ENCODE data around the gene SCYL1. TPM values are rescaled to one million over a fixed set of nuclear protein-coding genes. Genes with fewer than 3 reads are reported as not detected.

Gene SCYL1
- total RNA-seq, 2 experiments from 2014 or later: 56.8 to 62.9 TPM

DNA sequence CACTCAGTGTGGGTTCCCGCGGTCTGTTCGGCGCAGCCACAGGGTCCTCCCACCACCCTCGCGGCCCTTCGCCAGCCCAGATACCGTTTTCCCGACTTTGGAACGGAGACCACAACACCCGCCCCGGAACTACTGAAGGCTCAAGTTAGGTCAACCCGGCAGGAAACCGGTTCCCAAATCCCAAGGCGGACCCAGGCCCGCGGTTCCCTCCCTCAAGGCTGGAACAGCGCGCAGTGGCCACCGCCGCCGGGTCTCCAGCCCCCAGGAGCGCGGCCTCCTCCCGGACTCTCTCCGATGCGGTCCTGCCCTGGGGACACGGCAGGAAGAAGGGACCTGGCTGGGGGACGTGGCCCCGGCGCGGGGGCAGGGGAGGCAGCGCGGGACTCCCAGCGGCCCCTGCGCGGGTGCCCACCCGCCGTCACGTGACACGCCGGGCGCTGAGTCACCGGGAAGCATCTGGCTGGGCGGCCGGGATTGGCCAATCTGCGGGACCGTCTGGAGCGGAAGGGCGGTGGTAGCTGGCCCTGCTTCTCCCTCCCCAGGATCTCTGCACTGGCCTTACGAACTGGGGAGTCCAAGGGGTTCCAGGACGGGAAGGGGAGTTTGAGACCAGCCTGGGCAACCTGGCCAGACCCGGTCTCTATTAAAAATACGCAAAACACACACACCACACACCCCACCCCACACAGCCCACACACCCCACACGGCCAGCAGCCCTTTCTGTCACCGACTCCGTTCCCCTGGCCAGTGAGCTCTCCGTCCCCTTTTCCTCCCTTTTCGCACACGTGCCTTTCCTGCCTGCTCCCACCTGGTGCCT, 47.5 kb upstream of the SCYL1 start:
- Histone ChIP-seq H2AFZ (ENCODE audit: low read length) (peak overlapping the region; percentile 66), H3K4me2 (ENCODE audit: low read length) (peak overlapping the region; percentile 98), H3K27ac (ENCODE audit: low read depth, low read length, poor library complexity, severe bottlenecking) (peak overlapping the region; percentile 78), H3K4me3 (ENCODE audit: low read depth, low read length, poor library complexity, severe bottlenecking) (peak overlapping the region; percentile 88), H3K4me1 (ENCODE audit: insufficient read depth, low read length, poor library complexity, severe bottlenecking) (peaks cover 31% of the 10 kb centered on the region), H3K36me3 (ENCODE audit: insufficient read depth, low read length) (no peaks in the 10 kb centered on the region), H3K9me2 (ENCODE audit: insufficient read depth, low read length) (no peaks in the 10 kb centered on the region), H3K9me3 (ENCODE audit: low read length) (no peaks in the 10 kb centered on the region), H3K79me2 (ENCODE audit: insufficient read depth, low read depth, low read length) (peaks cover 12% of the 10 kb centered on the region; the same call in 1 of the 2 replicates), H4K20me1 (ENCODE audit: insufficient read depth, low read length) (no peaks in the 10 kb centered on the region)
- TF ChIP-seq, protein P1, sequence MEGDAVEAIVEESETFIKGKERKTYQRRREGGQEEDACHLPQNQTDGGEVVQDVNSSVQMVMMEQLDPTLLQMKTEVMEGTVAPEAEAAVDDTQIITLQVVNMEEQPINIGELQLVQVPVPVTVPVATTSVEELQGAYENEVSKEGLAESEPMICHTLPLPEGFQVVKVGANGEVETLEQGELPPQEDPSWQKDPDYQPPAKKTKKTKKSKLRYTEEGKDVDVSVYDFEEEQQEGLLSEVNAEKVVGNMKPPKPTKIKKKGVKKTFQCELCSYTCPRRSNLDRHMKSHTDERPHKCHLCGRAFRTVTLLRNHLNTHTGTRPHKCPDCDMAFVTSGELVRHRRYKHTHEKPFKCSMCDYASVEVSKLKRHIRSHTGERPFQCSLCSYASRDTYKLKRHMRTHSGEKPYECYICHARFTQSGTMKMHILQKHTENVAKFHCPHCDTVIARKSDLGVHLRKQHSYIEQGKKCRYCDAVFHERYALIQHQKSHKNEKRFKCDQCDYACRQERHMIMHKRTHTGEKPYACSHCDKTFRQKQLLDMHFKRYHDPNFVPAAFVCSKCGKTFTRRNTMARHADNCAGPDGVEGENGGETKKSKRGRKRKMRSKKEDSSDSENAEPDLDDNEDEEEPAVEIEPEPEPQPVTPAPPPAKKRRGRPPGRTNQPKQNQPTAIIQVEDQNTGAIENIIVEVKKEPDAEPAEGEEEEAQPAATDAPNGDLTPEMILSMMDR (conservative IDR thresholded peaks at IDR 0.05; ENCODE audit: low read length): no peak
- TF ChIP-seq EZH2phosphoT487 (IDR thresholded peaks at IDR 0.05; ENCODE audit: borderline replicate concordance, low read depth, low read length): no peak
- ChIA-PET POLR2A (interaction anchor here (0.6 to 6.8 kb wide), 8 partner anchors 9 to 466 kb away, joined by 3 to 121 read pairs (median 6); partner anchors contain the start of gene MALAT1), CTCF (ENCODE audit: unreplicated experiment) (interaction anchor here (0.9 to 2.3 kb wide), 5 partner anchors 8 to 32 kb away, joined by 3 to 15 read pairs (median 3); no protein-coding TSS in a partner anchor)
- BruUV-seq (replicated peaks): no TSS peak
- intact Hi-C loops (cut with micrococcal nuclease; ENCODE audit: unreplicated experiment): loop anchor here (1.0 to 2.0 kb wide), 2 partner anchors 20 to 95 kb away; partner anchors contain the start of gene SLC25A45
- peak; percentile 90 for DNase-seq (ENCODE audit: low spot score)

DNA sequence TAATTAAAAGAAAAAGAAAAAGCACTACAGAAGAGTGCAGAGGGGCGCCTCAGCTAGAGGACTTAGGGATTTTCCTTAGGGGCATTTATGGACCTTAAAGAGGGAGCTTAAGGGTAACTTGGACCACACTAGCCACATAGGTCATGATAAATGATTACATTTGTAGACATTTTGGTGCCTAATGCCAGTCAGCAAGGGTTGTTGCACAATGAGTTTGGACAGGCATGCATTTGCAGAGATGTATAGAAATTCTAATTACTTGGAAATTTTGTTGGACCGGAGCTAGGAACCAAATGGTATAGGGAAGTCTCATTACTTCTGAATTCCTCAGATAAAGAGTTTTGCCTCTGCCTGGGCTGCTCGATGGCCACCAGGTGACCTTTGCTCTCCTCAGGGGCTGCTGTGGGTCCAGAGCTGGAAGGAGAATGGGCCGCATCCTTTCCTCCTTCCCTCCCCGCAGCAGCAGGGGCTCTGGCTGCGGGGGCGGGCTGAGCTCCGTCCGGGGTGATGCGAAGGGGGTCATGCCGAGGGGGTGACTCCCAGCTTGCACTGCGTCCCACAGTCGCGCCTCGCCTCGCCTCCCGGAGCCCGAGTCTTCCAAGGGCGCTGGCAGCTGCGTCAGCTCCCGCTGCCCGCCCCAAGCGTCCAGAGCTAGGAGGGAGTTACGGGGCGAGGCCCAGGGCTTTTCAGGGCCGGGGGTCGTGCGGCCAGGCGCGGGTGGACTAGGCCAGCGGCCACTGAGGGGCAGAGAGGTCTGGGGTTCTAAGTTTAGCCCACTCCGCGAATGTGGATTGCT, 46.3 kb upstream of the SCYL1 start:
- POLR2A ChIA-PET: interaction anchor here (0.6 to 6.8 kb wide), 9 partner anchors 11 to 97 kb away, joined by 3 to 121 read pairs (median 6); partner anchors contain the start of gene MALAT1
- H3K27ac ChIP-seq (ENCODE audit: low read depth, low read length, poor library complexity, severe bottlenecking): no peak overlapping the region

More for the DNA sequence above, 46.3 kb upstream of the SCYL1 start:
- H4K20me1 ChIP-seq (ENCODE audit: insufficient read depth, low read length): no peaks in the 10 kb centered on the region
- 0 out of 2 replicates have a peak overlapping the region, but pooled peaks have one; percentile 48 for H2AFZ ChIP-seq (ENCODE audit: low read length)
- CTCF ChIA-PET (ENCODE audit: unreplicated experiment): interaction anchor here (0.9 to 2.3 kb wide), 2 partner anchors 9 to 14 kb away, joined by 6 to 15 read pairs; no protein-coding TSS in a partner anchor
- no peak overlapping the region for H3K4me3 ChIP-seq (ENCODE audit: low read depth, low read length, poor library complexity, severe bottlenecking)
- H3K79me2 ChIP-seq (ENCODE audit: insufficient read depth, low read depth, low read length): peaks cover 12% of the 10 kb centered on the region; the same call in 1 of the 2 replicates
- intact Hi-C loops (cut with micrococcal nuclease; ENCODE audit: unreplicated experiment): loop anchor here (1.0 kb wide), 1 partner anchor 32 kb away; no protein-coding TSS in a partner anchor
- DNase-seq (ENCODE audit: low spot score): no peak
- peak overlapping the region; percentile 98; the same call in 1 of the 2 replicates for H3K4me2 ChIP-seq (ENCODE audit: low read length)
- no peak for TF ChIP-seq EZH2phosphoT487 (IDR thresholded peaks at IDR 0.05; ENCODE audit: borderline replicate concordance, low read depth, low read length)
- TF ChIP-seq, protein P1 (conservative IDR thresholded peaks at IDR 0.05; ENCODE audit: low read length): no peak
- BruUV-seq (replicated peaks): no TSS peak
- H3K4me1 ChIP-seq (ENCODE audit: insufficient read depth, low read length, poor library complexity, severe bottlenecking): peaks cover 26% of the 10 kb centered on the region
- no peaks in the 10 kb centered on the region for H3K9me2 ChIP-seq (ENCODE audit: insufficient read depth, low read length)
- no peaks in the 10 kb centered on the region for H3K36me3 ChIP-seq (ENCODE audit: insufficient read depth, low read length)
- no peaks in the 10 kb centered on the region for H3K9me3 ChIP-seq (ENCODE audit: low read length)
